Activated CD4-positive, alpha-beta T cell treated with anti-CD3 and anti-CD28 coated beads, Interleukin-2, amount 10 ng/mL, durations not matched to agents 24 days and 14 days (primary cell): ENCODE data around the gene CEP170B. TPM values are rescaled to one million over a fixed set of nuclear protein-coding genes. Genes with fewer than 3 reads are reported as not detected.
"Not testable (repeated sequence)": the region's sequence is repeated elsewhere in the genome, so short reads cannot be mapped to it uniquely, and the experiment has no call there.

Experiments
- DNase-seq: peaks from one replicate; pipeline ENCODE4 v3.0.0; 2022
- H3K27ac Mint-ChIP-seq: one replicate; pipeline ENCODE4 v1.8.0; 2022; ENCODE audit warnings: mild to moderate bottlenecking, mixed read lengths
- H3K27me3 Mint-ChIP-seq: one replicate; pipeline ENCODE4 v1.8.0; 2022; ENCODE audit warnings: mixed read lengths
- H3K36me3 Mint-ChIP-seq: one replicate; pipeline ENCODE4 v1.8.0; 2022; ENCODE audit warnings: low read depth, mild to moderate bottlenecking, mixed read lengths
- H3K4me1 Mint-ChIP-seq: one replicate; pipeline ENCODE4 v1.8.0; 2021; ENCODE audit warnings: mixed read lengths
- H3K4me3 Mint-ChIP-seq: one replicate; pipeline ENCODE4 v1.8.0; 2022; ENCODE audit warnings: mild to moderate bottlenecking, moderate library complexity, mixed read lengths
- H3K9me3 Mint-ChIP-seq: one replicate; pipeline ENCODE4 v1.8.0; 2021; ENCODE audit warnings: mixed read lengths
- intact Hi-C: fragments of 100-400 bp; cut with micrococcal nuclease; formaldehyde crosslinking; loops from one replicate; pipeline ENCODE4 v1.15.1; 2023
- total RNA-seq: library from RNA; stranded (reverse); gene quantifications from 2 replicates; pipeline ENCODE4 v1.2.3, GENCODE V29; 2022

CEP170B gene
- total RNA-seq, 1 donor from 2014 or later: 9.0 TPM

DNA sequence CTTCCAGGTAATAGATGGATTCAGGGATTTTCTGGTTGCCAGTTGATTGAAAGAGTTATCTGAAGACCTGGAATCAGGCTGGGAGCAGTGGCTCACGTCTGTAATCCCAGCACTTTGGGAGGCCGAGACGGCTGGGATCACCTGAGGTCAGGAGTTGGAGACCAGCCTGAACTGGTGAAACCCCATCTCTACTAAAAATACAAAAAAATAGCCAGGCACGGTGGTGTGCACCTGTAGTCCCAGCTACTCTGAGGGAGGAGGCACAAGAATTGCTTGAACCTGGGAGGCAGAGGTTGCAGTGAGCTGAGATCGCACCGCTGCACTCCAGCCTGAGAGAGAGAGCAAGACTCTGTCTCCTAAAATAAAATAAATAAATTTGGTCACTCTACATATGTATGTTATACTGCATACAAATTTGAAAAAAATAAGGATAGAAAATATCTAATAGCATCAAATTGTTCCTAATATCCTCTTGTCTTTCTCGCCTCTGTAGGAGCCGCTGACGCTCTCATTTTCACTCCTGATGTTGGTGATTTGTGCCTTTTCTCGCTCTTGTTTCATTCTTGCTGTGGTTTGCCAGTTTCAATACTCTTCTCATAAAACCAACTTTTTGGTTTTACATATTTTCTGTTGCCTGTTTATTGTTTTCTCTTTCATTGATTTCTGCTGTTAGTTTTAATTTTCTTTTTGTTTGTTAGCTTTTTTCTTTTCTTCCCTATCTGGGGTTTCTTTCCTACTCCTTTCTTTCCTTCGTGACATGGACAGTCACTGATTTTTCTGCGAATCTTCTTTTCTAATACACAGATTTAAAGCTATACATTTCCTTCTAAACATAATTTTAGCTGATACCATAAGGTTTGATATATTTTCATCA lies 35.8 kb downstream of the CEP170B start:
- DNase-seq: peak; percentile 43
- no peaks in the 10 kb centered on the region for H3K9me3 Mint-ChIP-seq
- no peak overlapping the region for H3K4me3 Mint-ChIP-seq
- intact Hi-C loops: no loop called here
- H3K27me3 Mint-ChIP-seq: peaks cover 21% of the 10 kb centered on the region
- H3K27ac Mint-ChIP-seq: no peak overlapping the region
- H3K4me1 Mint-ChIP-seq: peaks cover 3% of the 10 kb centered on the region
- no peaks in the 10 kb centered on the region for H3K36me3 Mint-ChIP-seq

DNA sequence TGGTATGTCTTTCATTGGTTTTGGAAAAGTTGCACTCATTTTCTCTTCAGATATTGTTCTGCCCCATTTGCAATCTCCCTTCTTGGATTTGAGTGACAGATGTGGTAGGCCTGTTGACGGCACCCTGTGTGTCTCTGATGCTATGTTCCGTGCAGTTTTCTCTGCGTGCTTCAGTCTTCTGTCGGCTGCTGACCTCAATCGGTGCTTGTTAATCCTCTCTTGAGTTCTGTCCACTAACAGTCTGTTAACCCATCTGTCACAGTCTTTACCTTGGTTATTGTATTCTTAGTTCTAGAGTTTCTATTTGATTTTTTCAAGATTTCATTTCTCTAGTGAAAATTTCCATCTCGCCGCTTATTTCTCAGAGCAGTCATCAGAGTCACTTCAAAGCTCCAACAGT lies 38.9 kb downstream of the CEP170B start:
- no peaks in the 10 kb centered on the region for H3K36me3 Mint-ChIP-seq
- H3K27me3 Mint-ChIP-seq: peaks cover 29% of the 10 kb centered on the region
- DNase-seq: no peak
- no peaks in the 10 kb centered on the region for H3K4me1 Mint-ChIP-seq
- H3K9me3 Mint-ChIP-seq: no peaks in the 10 kb centered on the region
- H3K27ac Mint-ChIP-seq: no peak overlapping the region
- no peak overlapping the region for H3K4me3 Mint-ChIP-seq
- intact Hi-C loops: no loop called here

DNA sequence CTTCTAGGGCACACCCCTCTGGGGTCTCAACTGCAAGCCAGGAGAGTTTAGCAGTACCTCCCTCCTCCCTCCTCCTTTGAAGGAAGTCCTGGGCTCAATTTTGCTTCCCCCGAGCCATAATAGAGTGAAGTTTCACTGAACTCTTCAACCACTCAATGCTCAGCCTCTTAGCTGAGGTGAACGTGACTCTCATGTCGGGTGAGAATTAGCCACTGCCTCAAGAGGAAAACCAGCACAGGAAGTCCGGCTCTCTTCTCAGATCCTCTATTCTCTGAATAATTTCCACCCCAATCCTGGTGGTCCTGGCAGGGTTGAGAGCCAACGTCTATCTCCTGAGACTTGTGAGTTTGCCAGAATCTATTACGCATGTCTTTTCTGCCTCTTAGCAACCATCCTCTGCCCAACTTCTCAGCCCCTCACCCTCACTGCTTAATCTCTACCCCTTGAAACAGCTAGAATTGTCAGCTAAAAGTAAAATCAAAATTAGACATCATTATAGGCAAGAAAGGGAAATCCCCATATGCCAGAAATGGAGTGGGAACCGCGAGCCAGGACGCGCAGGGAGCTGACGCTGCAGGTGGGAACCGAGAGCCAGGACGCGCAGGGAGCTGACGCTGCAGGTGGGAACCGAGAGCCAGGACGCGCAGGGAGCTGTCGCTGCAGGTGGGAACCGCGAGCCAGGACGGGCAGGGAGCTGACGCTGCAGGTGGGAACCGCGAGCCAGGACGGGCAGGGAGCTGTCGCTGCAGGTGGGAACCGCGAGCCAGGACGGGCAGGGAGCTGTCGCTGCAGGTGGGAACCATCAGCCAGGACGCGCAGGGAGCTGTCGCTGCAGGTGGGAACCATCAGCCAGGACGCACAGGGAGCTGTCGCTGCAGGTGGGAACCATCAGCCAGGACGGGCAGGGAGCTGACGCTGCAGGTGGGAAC lies 39.8 kb downstream of the CEP170B start:
- H3K4me3 Mint-ChIP-seq, H3K9me3 Mint-ChIP-seq, DNase-seq, H3K4me1 Mint-ChIP-seq, H3K36me3 Mint-ChIP-seq, H3K27ac Mint-ChIP-seq, intact Hi-C loops: not testable (repeated sequence)
- peaks cover 29% of the 10 kb centered on the region for H3K27me3 Mint-ChIP-seq

DNA sequence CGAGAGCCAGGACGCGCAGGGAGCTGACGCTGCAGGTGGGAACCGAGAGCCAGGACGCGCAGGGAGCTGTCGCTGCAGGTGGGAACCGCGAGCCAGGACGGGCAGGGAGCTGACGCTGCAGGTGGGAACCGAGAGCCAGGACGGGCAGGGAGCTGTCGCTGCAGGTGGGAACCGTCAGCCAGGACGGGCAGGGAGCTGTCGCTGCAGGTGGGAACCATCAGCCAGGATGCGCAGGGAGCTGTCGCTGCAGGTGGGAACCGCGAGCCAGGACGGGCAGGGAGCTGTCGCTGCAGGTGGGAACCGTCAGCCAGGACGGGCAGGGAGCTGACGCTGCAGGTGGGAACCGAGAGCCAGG lies 40.5 kb downstream of the CEP170B start:
- H3K4me3 Mint-ChIP-seq, H3K9me3 Mint-ChIP-seq, H3K27ac Mint-ChIP-seq, H3K36me3 Mint-ChIP-seq, DNase-seq, H3K4me1 Mint-ChIP-seq, intact Hi-C loops: not testable (repeated sequence)
- peaks cover 29% of the 10 kb centered on the region for H3K27me3 Mint-ChIP-seq

DNA sequence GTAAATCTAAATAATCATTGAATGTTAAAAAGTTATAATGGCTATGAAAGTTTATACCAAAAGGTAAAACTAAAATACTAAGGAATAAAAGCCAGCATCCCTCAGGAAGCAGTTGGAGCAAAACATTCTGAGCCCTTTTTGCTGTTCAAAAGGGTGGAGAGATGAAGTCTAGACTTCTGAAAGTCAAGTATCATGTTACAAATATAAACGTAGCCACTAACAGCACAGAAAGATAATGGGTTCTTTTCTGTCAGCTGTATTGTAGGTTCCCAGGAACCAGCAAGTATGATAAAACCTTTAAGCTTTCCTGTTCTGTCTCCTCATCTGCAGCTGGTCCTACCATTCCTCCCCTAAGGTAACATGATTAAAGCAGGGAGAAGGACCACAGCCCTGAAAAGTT lies 43.2 kb downstream of the CEP170B start:
- no peak overlapping the region for H3K27ac Mint-ChIP-seq
- H3K4me3 Mint-ChIP-seq: no peak overlapping the region
- H3K36me3 Mint-ChIP-seq: no peaks in the 10 kb centered on the region
- intact Hi-C loops: no loop called here
- peaks cover 20% of the 10 kb centered on the region for H3K27me3 Mint-ChIP-seq
- H3K9me3 Mint-ChIP-seq: no peaks in the 10 kb centered on the region
- DNase-seq: no peak
- no peaks in the 10 kb centered on the region for H3K4me1 Mint-ChIP-seq

DNA sequence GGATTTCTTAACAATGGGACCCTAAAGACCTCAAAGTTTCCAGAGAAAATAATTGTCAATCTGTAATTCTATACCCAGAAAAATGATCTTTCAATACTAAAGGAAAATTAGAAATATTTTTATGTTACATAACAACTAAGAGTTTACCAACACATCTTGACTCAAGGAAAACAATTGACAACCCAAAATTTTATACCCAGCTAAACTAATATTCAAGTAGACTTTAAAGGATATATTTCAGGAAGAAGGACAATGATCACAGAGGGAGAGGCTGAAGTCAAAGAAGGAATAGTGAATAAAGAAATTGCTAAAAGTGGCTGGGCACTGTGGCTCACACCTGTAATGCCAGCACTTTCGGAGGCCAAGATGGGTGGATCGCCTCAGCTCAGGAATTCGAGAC lies 47.0 kb downstream of the CEP170B start:
- Mint-ChIP-seq H3K27ac (no peak overlapping the region), H3K36me3 (no peaks in the 10 kb centered on the region), H3K4me1 (no peaks in the 10 kb centered on the region), H3K27me3 (peaks cover 26% of the 10 kb centered on the region), H3K4me3 (no peak overlapping the region), H3K9me3 (no peaks in the 10 kb centered on the region)
- no peak for DNase-seq
- intact Hi-C loops: no loop called here

DNA sequence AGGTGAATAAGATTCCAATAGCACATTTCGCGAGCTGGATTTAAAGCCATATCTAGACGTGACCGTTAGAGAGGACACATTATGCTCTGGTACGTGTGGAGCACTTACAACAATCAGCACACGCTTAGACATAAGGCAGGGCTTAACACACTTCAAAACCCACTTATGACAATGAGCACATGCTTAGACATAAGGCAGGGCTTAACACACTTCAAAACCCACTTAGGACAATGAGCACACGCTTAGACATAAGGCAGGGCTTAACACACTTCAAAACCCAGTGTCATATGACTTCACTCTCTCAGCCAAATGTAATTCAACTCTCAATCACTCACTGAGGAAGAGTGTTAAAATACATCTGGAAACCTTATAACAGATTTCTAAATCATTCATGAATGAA lies 48.4 kb downstream of the CEP170B start:
- no peaks in the 10 kb centered on the region for H3K4me1 Mint-ChIP-seq
- H3K36me3 Mint-ChIP-seq: no peaks in the 10 kb centered on the region
- intact Hi-C loops: no loop called here
- no peak for DNase-seq
- peaks cover 20% of the 10 kb centered on the region for H3K27me3 Mint-ChIP-seq
- no peak overlapping the region for H3K4me3 Mint-ChIP-seq
- no peak overlapping the region for H3K27ac Mint-ChIP-seq
- no peaks in the 10 kb centered on the region for H3K9me3 Mint-ChIP-seq

DNA sequence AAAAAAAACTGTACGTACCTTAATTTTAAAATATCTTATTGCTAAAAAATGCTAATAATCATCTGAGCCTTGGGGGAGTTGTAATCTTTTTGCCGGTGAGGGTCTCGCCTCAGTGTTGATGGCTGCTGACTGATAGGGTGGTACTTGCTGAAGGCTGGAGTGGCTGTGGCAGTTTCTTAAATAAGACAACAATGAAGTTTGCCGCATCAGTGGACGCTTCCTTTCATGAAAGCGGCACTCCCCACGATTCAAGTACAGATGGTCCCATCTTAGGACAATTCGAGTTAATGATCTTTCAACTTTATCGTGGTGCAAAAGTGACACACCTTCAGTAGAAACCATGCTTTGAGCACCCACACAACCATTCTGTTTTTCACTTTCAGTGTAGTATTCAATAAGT lies 52.0 kb downstream of the CEP170B start:
- H3K9me3 Mint-ChIP-seq: no peaks in the 10 kb centered on the region
- intact Hi-C loops: no loop called here
- H3K27ac Mint-ChIP-seq: no peak overlapping the region
- DNase-seq: no peak
- H3K27me3 Mint-ChIP-seq: peaks cover 34% of the 10 kb centered on the region
- H3K4me3 Mint-ChIP-seq: no peak overlapping the region
- no peaks in the 10 kb centered on the region for H3K36me3 Mint-ChIP-seq
- no peaks in the 10 kb centered on the region for H3K4me1 Mint-ChIP-seq

DNA sequence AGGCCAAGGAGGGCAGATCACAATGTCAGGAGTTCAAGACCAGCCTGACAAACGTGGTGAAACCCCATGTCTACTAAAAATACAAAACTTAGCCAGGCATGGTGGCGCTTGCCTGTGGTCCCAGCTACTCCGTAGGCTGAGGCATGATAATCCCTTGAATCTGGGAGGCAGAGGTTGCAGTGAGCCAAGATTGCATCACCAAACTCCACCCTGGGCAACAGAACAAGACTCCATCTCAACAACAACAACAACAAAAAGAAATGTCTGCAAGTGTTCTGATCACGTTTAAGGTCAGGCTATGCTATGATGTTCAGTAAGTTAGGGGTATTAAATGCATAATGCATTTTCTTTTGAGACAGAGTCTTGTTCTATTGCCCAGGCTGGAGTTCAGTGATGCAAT lies 52.9 kb downstream of the CEP170B start:
- Mint-ChIP-seq H3K4me1 (no peaks in the 10 kb centered on the region), H3K9me3 (no peaks in the 10 kb centered on the region), H3K27ac (no peak overlapping the region), H3K36me3 (no peaks in the 10 kb centered on the region), H3K4me3 (no peak overlapping the region), H3K27me3 (peaks cover 34% of the 10 kb centered on the region)
- DNase-seq: no peak
- intact Hi-C loops: no loop called here

DNA sequence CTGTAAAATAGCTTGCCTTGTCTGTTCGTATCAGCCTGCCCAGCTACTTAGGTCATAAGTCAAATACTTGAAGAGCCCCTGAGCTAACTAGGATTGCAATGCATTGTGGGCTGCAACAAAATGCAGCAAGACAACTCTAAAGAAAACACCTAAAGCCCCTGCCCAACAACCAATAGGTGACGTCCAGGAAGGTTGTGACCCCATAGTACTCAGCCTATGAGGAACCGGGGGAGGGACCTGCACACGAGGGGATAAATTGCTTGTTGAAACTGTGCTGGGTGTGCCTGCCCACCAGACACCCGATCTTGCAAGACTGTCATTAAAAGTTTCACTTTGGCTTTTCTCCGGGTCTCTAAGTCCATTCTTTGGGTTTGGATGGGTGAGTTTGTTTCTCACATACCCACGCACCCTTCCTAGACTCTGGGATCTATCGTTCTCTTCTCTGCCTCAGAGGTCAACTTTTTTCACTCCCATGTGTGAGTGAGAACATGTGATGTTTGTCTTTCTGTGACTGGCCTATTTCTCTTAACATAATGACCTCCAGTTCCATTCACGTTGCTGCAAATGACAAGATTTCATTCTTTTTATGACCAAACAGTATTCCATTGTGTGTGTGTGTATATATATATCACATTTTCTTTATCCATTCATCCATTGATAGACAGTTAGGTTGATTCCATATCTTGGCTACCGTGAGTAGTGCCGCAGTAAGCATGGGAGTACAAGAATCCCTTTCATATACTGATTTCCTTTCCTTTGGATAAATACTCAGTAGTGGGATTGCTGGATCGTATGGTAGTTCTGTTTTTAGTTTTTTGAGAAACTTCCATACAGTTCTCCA lies 54.3 kb downstream of the CEP170B start:
- H3K4me3 Mint-ChIP-seq, intact Hi-C loops, H3K36me3 Mint-ChIP-seq, DNase-seq, H3K4me1 Mint-ChIP-seq, H3K27ac Mint-ChIP-seq, H3K9me3 Mint-ChIP-seq: not testable (repeated sequence)
- H3K27me3 Mint-ChIP-seq: peaks cover 25% of the 10 kb centered on the region

DNA sequence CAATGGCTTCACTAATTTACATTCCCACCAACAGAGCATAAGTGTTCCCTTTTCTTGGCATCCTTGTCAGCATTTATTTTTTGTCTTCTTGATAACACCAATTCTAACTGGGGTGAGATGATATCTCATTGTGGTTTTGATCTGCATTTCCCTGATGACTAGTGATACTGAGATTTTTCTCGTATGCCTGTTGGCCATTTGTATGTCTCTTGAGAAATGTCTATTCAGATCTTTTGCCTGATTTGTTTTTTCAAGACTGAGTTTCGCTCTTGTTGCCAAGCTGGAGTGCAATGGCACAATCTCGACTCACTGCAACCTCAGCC lies 54.9 kb downstream of the CEP170B start:
- no peaks in the 10 kb centered on the region for H3K4me1 Mint-ChIP-seq
- no peaks in the 10 kb centered on the region for H3K36me3 Mint-ChIP-seq
- H3K9me3 Mint-ChIP-seq: no peaks in the 10 kb centered on the region
- intact Hi-C loops: no loop called here
- peaks cover 21% of the 10 kb centered on the region for H3K27me3 Mint-ChIP-seq
- H3K27ac Mint-ChIP-seq: no peak overlapping the region
- no peak for DNase-seq
- H3K4me3 Mint-ChIP-seq: no peak overlapping the region

DNA sequence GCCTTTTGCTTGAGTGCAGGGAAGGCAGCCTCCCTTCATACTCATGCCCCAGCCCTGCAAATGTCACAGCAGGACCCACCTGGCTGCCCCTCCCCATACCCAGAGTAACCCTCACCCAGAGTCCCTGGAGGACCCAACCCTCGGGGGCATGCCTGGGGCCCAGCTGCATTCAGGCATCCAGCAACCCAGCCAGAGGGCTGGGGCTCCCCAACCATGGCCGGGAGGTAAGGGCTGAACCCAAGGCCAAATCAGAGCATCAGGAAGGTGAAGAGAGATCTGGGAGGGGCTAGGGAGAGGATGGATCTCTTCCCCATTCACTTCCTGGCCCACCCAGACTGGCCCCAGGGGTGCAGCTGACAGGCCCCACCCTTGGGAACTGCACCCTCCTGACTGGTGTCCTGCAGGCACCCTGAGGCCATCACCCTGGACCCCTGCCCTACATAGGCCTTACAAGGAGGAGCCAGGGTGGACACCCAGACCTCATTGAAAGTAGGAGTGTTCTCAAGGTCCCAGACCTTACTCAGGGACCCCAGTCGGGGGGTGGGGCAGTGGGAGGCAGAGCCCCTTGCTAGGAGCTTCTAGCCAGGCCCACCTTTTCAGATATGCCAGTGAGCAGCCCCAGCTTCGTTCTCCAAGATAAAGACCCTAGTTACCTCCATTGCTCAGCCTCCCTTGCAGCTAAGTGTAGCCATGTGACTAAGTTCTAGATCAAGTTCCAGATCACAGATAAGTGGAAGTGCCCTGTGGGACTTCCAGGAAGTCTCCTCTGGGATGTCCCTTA lies 58.8 kb downstream of the CEP170B start:
- peaks cover 2% of the 10 kb centered on the region for H3K4me1 Mint-ChIP-seq
- H3K9me3 Mint-ChIP-seq: no peaks in the 10 kb centered on the region
- H3K36me3 Mint-ChIP-seq: no peaks in the 10 kb centered on the region
- intact Hi-C loops: no loop called here
- H3K27me3 Mint-ChIP-seq: peaks cover 12% of the 10 kb centered on the region
- no peak for DNase-seq
- H3K27ac Mint-ChIP-seq: no peak overlapping the region
- H3K4me3 Mint-ChIP-seq: no peak overlapping the region

DNA sequence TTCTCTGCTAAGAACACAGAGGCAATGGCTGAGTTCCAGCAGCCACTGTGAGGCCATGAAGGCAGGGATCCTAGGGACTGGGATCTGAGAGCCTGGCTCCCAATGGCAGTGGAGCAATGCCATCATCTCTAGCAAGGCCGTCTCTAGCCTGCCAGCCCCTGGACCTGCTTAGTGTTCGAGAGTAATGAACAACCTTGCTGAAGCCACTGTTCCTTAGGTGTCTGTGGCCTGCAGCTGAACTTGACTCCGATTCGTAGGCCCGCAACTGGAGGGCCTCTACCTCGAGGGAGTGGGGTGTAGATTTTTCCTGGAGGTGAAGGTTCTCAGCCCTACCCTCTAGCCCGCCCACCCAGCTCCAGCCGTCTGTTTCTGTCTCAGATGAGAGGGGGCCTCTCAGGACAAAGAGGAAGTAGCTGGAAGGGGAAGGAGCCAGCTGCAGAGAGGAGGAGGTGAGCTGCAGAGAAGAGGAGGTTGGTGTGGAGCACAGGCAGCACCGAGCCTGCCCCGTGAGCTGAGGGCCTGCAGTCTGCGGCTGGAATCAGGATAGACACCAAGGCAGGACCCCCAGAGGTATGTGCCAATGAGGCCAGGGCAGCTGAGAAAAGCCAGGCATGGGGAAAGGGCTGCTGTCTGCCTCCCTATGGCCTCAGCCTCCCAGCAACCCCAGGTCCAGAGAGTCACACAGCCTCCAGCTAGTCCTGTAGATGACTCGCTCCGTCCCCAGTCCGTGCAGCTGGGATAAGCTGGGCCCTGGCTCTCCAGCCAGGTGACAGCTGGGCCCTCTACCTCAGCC lies 59.5 kb downstream of the CEP170B start, which contains the start of gene PLD4:
PLD4 (plus strand) TSS at position 459 of the 793 bp plus-strand sequence. CDS start 2,262 bp downstream, outside the sequence.
- Mint-ChIP-seq H3K36me3 (no peaks in the 10 kb centered on the region), H3K4me3 (no peak within 1 kb of the TSS), H3K27ac (no peak within 1 kb of the TSS), H3K27me3 (peaks cover 8% of the 10 kb centered on the region), H3K4me1 (peaks cover 2% of the 10 kb centered on the region), H3K9me3 (no peaks in the 10 kb centered on the region)
- intact Hi-C loops: no loop called here
- no peak for DNase-seq
